CD4-positive, alpha-beta T cell treated with Interleukin-6 at 100 ng/mL for 8 hours (primary cell): ENCODE data around the gene KIR2DL1.
"Not testable (repeated sequence)": the region's sequence is repeated elsewhere in the genome, so short reads cannot be mapped to it uniquely, and the experiment has no call there.

ENCODE experiments used
- DNase-seq: peaks from one replicate; pipeline ENCODE4 v3.0.0-alpha.2; 2020; ENCODE audit warnings: mixed read lengths, low spot score

Gene KIR2DL1

DNA sequence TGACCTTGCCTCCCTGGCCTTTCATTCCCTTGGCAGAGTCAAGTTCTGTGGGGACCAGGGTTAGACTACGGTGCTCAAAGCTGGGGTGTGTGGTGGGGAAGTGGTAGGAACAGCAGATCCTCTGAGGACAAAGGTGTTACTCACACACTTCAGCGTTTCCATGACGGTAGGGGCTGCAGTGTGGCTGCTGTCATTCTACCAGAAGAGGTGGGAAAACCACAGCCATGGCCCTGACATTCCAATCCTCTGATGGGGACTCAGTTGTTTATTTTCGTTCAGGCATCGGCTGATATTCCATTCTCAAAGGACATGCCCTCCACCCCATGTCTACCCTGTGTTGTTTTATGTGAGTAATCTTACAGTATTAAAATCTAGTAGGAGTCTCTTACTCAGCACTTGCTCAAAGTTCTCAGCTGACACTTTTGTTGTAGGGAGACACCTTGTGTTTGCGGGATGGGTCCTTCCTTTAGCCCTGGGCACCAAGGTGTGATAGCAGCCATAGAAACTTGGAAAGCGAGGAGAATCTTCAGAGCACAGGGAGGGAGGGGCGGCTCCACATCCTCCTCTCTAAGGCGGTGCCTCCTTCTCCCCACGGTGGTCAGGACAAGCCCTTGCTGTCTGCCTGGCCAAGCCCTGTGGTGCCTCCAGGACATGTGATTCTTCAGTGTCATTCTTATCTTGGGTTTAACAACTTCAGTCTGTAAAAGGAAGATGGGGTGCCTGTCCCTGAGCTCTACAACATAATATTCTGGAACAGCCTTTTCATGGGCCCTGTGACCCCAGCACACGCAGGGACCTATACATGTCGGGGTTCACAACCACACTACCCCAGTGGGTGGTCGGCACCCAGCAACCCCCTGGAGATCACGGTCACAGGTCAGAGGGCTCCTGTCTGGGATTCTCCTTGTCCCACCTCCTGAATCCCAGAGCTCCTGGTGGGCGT, 1.7 kb downstream of the KIR2DL1 start:
- DNase-seq = not testable (repeated sequence)

DNA sequence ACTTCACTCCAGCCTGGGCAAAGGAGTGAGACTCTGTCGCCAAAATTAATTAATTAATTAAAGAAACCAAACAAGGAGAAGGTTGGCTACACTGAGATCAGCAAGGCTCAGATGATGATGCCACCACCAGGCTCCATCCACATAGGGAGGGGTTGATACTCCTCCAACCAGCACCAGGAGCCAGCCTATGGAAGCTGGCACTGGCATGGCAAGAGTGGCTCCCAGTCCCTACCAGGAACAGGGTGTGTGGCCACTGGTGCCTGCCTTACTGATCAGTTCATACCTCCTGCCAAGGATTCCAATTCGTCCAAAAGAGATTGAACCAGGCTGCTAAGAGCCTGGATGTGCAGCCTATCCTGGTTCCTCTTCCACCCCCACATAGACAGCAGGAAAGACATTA, 3.1 kb downstream of the KIR2DL1 start:
- not testable (repeated sequence) for DNase-seq

DNA sequence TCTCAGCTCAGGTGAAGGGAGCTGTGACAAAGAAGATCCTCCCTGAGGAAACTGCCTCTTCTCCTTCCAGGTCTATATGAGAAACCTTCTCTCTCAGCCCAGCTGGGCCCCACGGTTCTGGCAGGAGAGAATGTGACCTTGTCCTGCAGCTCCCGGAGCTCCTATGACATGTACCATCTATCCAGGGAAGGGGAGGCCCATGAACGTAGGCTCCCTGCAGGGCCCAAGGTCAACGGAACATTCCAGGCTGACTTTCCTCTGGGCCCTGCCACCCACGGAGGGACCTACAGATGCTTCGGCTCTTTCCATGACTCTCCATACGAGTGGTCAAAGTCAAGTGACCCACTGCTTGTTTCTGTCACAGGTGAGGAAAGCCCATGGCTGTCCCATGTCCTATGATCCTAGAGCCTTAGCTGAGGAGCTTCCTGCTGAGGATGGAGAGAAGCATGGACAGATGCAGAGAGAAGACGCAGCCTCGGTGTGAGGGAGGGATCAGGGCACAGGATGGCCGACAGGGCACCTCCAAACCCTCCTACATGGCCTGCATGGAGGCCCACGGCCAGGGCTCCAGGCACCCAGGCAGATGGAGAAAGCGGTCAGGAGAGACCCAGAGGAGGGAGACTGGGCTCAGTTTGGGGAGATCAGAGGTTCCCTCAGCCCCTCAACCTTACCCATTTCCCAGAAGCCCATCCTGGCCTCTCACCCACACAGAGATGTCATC, 5.7 kb downstream of the KIR2DL1 start:
- DNase-seq = not testable (repeated sequence)

DNA sequence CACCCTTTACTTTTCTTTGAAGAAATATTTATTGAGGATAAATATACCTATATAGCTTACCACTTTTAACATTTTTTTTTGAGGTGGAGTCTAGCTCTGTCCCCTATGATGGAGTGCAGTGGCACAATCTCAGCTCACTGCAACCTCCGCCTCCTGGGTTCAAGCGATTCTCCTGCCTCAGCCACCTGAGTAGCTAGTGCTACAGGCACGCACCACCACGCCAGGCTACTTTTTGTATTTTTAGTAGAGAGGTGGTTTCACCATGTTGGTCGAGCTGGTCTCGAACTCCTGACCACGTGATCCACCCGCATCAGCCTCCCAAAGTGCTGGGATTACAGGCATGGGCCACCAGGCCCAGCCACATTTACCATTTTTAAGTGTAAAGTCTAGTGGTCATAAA, 6.2 kb downstream of the KIR2DL1 start:
- DNase-seq = not testable (repeated sequence)

DNA sequence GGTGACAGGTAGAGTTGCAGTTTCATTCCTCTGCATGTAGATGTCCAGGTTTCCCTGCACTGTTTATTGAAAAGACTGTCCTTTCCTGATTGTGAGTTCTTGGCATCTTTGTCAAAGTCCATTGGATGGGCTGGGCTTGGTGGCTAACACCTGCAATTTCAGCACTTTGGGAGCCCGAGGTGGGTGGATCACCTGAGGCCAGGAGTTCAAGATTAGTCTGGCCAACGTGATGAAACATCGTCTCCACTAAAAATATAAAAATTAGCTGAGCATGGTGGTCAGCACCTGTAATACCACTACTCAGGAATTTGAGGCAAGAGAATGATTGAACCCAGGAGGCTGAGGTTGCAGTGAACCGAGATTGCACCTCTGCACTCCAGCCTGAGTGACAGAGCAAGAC, 8.3 kb downstream of the KIR2DL1 start:
- DNase-seq = not testable (repeated sequence)

DNA sequence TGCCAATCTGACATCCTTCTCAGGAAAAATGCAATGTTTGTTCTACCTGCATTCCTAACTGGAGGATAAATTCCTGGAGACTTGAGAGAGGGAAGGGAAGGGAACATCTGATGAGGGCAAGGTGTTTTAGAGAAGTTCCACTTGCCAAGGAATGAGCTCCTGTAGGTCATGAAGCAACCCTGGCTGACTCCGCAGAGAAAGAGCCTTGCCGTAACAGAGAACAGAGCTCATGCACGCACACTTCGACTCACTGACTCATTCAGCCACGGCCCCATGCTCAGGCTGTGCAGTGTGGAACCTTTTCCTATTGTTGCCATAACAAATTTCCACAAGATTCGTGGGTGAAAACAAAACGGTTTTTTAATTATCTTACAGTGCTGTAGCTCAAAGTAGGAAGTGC, 9.3 kb downstream of the KIR2DL1 start:
- not testable (repeated sequence) for DNase-seq

DNA sequence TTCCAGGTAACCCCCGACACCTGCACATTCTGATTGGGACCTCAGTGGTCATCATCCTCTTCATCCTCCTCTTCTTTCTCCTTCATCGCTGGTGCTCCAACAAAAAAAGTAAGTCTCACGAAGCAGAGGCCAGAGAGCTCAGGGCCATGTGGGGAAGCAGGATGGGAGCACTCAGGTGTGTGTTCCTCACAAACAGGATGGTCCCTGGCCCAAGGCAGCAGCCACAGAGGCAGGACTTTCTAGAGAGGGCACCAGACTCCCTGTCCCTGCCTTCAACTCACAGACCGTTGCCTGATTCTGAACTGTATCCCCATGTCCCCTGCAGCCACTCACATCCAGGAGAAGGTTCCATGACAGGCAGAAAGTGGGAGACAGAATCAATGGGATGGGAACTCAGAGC, 13.3 kb downstream of the KIR2DL1 start:
- not testable (repeated sequence) for DNase-seq

DNA sequence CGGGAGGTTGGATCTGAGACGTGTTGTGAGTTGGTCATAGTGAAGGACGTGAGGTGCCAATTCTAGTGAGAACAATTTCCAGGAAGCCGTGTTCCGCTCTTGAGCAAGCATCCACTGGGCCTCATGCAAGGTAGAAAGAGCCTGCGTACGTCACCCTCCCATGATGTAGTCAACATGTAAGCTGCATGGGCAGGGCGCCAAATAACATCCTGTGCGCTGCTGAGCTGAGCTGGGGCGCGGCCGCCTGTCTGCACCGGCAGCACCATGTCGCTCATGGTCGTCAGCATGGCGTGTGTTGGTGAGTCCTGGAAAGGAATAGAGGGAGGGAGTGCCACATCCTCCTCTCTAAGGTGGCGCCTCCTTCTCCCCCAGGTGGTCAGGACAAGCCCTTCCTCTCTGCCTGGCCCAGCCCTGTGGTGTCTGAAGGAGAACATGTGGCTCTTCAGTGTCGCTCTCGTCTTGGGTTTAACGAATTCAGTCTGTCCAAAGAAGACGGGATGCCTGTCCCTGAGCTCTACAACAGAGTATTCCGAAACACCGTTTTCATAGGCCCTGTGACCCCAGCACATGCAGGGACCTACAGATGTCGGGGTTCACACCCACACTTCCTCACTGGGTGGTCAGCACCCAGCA, 16.6 kb downstream of the KIR2DL1 start:
- DNase-seq = not testable (repeated sequence)

DNA sequence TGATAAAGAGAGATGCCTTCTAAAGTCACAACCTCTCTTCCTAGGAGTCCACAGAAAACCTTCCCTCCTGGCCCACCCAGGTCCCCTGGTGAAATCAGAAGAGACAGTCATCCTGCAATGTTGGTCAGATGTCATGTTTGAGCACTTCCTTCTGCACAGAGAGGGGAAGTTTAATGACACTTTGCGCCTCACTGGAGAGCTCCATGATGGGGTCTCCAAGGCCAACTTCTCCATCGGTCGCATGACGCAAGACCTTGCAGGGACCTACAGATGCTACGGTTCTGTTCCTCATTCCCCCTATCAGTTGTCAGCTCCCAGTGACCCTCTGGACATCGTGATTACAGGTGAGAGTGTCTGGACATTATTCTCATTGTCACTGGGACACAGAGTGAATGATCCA, 18.6 kb downstream of the KIR2DL1 start:
- DNase-seq = not testable (repeated sequence)

DNA sequence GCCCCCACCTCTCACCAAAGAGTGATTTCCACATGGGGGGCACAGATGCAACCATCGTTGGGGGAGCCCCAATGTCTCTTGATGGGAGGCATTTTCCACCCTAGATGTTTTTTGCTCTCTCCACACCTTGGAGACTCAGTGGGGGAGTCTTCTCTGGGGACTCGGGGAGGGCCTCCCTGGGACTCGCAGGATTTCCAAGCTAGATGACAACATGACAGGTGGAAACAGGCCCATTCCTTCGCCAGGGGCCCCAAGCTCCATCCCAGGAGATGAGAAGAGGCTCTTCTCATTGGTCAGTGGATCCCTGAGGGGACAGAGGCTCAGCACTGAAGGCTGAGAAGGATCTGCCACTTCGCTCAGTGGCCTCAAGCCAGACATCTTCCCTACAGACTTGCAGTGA, 21.1 kb downstream of the KIR2DL1 start:
- no peak for DNase-seq

DNA sequence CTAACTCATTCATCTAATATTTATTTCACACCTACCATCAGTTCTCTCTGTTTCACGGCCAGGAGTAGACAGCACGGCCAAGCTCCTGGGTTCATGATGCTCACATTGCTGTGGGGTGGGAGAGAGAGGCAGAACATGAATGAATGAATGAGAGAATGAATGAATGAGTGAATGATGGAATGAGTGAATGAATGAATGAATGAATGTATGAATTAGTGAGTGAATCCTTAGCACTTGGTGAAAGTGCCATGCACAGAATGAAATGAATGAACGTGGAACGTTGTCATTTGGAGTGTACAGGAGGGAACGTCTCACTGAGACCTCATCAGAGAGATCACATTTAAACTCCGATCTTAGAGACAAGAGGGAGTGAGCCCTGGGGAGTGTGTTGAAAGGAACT, 21.9 kb downstream of the KIR2DL1 start:
- DNase-seq = no peak

DNA sequence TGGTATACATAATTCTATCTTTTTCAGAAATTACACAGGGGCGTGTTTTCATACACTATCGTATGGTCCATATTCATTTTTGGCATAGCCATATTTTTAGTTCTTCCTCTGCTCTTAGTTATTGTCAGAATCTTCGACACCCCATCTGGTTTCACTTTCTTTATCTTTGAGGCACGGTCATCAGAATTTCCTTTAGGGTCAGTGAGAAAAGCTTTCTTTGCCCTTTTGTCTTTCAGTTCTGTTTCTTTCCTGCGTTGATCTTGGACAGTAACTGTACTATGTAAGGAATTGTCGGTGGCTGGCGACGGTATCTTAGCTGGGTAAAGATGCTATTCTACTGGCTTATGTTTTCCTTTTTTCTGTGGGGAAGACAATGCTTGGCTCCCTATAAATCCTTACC, 23.2 kb downstream of the KIR2DL1 start:
- no peak for DNase-seq

DNA sequence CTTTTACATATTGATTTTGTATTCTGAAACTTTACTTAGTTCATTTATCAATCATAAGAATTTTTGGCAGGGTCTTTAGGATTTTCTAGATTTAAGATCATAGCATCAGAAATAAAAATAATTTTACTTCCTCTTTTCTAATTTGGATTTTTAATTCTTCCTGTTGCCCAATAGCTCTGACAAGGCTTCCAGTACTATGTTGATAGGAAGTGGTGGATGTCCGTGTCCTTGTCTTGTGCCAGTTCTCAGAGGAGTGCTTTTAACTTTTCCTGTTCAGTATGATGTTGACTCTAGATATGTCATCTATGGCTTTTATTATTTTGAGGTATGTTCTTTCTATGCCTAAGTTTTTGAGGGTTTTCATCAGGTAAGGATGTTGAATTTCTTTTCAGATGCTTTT, 26.2 kb downstream of the KIR2DL1 start:
- no peak for DNase-seq

DNA sequence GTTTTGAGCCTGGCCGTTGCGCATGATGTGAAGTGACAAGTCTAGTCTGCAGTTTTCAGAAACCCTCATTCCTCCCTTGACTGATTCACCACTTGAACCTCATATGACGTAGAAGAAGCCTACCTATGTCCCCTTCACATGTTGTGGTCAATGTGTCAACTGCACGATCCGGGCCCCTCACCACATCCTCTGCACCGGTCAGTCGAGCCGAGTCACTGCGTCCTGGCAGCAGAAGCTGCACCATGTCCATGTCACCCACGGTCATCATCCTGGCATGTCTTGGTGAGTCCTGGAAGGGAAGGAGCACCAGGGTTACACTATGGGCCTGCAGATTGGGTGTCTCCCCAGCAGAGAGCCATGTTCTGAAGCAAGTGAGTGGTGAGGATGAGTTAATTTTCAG, 33.8 kb downstream of the KIR2DL1 start, which contains the start of gene KIR2DL4:
Gene KIR2DL4 (plus strand): TSS at position 201 of the 400 bp plus-strand sequence. CDS start 42 bp downstream, at position 243.
- no peak for DNase-seq

DNA sequence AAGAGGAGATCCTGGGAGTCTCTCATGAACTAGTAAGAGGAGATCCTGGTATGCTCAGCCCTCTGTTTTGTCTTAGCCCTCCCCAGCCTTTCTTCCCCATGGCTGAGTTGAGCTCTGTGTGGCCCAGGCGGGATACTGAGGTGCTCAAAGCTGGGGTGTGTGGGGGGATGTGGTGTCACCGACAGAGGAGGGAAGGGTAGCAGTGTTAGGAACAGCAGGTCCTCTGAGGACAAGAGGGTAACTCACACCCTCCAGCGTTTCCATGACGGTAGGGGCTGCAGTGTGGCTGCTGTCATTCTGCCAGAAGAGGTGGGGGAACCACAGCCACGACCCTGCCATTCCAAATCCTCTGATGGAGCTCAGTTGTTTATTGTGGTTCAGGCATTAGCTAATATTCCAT, 34.5 kb downstream of the KIR2DL1 start:
- DNase-seq = no peak

DNA sequence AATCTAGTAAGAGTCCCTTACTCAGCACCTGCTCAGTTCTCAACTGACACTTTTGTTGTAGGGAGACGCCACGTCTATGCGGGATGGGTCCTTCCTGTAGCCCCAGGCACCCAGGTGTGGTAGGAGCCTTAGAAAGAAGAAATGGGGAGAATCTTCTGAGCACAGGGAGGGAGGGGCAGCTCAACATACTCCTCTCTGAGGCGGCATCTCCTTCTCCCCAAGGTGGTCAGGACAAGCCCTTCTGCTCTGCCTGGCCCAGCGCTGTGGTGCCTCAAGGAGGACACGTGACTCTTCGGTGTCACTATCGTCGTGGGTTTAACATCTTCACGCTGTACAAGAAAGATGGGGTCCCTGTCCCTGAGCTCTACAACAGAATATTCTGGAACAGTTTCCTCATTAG, 35.0 kb downstream of the KIR2DL1 start:
- no peak for DNase-seq

DNA sequence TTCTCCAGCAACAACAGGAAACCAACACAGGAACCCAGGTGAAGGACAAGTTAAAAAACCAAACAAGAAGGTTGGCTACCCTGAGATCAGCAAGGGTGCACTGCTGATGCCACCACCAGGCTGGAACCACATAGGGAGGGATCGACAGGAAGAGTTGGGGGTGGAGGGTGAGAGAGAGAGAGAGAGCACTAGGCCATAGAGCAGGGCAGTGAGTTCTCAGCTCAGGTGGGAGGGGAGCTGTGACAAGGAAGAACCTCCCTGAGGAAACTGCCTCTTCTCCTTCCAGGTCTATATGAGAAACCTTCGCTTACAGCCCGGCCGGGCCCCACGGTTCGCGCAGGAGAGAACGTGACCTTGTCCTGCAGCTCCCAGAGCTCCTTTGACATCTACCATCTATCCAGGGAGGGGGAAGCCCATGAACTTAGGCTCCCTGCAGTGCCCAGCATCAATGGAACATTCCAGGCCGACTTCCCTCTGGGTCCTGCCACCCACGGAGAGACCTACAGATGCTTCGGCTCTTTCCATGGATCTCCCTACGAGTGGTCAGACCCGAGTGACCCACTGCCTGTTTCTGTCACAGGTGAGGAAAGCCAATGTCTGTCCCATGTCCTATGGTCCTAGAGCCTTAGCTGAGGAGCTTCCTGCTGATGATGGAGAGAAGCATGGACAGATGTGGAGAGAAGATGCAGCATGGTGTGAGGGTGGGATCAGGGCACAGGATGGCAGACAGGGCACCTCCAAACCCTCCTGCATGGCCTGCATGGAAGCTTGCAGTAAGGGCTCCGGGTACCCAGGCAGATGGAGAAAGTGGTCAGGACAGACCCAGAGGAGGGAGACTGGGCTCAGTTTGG, 36.3 kb downstream of the KIR2DL1 start:
- no peak for DNase-seq

DNA sequence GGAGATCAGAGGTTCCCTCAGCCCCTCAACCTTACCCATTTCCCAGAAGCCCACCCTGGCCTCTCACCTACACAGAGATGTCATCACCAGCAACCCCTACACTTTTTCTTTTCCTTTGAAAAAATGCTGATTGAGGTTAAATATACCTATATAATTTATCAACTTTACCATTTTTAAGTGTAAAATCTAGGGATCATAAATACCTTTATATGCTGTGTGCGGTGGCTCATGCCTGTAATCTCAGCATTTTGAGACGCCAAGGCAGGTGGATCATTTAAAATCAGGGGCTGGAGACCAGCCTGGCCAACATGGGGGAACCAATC, 36.9 kb downstream of the KIR2DL1 start:
- DNase-seq = no peak

DNA sequence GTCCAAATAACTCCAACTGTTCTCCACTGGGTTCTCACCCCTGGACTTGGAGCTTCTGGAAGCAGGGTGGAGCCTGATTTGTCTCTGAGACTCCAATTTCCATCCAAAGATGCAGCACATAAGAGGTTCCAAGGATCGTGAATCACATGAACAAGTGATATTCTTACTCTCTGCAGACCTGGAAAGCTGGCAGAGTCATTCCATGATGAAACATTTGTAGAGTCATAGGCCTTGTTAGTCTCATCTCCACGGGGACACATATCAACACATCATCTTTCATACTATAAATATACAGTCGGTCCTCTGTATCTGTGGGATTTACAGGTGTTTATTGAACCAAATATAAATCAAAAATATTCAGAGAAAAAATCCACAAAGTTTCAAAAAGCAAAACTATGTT, 45.0 kb downstream of the KIR2DL1 start:
- DNase-seq = not testable (repeated sequence)

DNA sequence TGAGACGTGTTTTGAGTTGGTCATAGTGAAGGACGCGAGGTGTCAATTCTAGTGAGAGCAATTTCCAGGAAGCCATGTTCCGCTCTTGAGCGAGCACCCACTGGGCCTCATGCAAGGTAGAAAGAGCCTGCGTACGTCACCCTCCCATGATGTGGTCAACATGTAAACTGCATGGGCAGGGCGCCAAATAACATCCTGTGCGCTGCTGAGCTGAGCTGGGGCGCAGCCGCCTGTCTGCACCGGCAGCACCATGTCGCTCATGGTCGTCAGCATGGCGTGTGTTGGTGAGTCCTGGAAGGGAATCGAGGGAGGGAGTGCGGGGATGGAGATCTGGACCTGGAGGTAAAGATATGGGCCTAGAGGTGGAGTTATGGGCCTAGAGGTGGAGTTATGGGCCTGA, 46.7 kb downstream of the KIR2DL1 start, which contains the start of gene KIR3DL1:
Gene KIR3DL1 (plus strand): TSS at position 218 of the 400 bp plus-strand sequence.
- DNase-seq = not testable (repeated sequence)

DNA sequence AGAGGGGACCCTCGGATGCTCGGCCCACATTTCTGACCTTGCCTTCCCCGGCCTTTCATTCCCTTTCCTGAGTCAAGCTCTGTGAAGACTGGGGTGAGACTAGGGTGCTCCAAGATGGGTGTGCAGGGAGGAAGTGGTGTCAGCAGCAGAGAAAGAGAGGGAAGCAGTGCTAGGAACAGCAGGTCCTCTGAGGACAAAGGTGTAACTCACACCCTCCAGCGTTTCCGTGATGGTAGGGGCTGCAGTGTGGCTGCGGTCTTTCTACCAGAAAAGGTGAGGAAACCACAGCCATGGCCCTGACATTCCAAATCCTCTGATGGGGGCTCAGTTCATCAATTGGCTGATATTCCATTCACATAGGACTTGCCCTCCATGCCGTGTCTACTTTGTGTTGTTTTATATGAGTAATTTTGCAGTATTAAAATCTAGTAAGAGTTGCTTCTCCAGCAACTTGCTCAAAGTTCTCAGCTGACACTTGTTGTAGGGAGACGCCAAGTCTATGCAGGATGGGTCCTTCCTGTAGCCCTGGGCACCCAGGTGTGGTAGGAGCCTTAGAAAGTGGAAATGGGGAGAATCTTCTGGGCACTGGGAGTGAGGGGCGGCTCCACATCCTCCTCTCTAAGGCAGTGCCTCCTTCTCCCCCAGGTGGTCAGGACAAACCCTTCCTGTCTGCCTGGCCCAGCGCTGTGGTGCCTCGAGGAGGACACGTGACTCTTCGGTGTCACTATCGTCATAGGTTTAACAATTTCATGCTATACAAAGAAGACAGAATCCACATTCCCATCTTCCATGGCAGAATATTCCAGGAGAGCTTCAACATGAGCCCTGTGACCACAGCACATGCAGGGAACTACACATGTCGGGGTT, 48.3 kb downstream of the KIR2DL1 start:
- DNase-seq = no peak
